Activated CD8-positive, alpha-beta memory T cell treated with anti-CD3 and anti-CD28 coated beads for 1 hour (primary cell): ENCODE data around the gene GRIP1.

Experiments used
- DNase-seq, 2 donors: peaks; one replicate each; pipeline ENCODE4 v3.0.0-alpha.2; 2020; ENCODE audit warnings: low read depth in 1 of 2; ENCODE audit errors: extremely low read depth in 1 of 2

GRIP1 gene

DNA sequence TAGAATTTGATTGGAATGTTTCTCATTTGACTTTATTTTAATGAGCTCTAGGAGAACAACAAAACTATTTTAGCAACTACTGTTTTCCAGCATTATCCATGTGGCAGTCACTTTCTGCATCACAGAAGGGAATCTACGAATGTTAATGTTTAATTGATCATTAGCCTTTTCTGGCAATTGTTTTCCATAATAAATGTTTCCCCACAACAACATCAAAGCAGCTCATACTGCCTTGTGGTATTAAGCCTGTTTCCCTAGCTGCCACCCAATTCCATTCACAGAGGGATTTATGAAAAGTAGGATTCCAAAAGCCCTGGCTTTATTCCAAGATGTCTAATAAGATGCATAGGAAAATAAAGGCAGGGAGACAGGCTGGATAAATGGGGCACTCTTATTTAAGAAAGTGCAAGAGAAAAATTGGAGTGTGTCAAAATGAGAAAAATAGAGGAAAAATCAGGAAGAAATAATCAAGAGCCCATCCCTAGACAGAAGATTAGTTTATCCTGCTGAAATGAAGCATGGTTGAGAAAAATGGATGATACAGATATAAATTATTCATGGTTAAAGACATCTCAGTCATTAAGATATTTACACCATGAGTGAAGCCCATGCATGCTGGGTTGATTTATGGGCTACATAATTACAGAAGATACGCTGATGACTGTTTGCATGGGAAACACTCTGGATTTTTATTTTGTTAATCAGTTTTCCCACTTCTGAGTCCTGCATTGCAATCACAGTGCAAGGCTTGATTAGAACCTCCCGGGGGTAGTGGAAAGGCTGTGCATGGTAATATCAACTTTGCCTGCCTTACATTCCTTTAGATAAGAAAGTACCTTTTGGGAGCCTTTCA, 196.3 kb downstream of the GRIP1 start:
- no peak for DNase-seq

DNA sequence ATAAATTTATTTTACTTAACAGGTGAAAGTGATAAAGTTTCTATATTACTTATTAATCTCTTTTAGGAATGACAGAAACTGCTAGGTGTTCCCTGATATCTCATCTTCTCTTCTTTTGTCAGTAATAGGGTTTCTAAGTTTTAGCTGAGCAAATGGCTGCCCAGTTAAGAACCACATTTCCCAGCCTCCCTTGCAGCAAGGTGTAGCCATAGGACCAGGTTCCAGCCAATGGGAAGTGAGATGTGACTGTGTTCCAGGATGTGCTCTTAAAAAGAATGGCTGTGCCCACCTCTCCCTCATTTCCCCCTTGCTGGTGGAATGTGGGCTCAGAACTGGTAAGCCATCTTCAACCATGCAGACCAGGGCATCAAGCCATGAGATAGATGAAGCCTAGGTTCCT, 210.9 kb downstream of the GRIP1 start:
- DNase-seq: no peak

DNA sequence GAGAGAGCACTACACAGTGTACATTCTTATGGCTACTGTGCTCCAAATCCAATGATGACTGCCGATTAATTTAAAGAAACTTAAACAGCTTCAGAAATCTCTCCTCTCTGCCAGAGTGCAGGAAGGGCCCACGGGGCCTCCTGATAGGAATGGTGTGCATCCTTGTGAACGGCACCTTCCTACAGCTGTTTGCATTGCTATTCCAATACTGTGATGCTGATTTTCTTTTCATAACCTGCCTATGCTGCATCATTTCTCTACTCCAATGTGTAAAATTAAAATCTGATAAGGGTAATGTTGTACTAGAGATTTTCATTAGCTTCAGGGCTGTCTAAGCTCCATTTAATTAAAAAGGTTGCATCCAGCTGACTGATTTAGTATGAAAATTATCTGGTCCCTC, 217.5 kb downstream of the GRIP1 start:
- no peak for DNase-seq

DNA sequence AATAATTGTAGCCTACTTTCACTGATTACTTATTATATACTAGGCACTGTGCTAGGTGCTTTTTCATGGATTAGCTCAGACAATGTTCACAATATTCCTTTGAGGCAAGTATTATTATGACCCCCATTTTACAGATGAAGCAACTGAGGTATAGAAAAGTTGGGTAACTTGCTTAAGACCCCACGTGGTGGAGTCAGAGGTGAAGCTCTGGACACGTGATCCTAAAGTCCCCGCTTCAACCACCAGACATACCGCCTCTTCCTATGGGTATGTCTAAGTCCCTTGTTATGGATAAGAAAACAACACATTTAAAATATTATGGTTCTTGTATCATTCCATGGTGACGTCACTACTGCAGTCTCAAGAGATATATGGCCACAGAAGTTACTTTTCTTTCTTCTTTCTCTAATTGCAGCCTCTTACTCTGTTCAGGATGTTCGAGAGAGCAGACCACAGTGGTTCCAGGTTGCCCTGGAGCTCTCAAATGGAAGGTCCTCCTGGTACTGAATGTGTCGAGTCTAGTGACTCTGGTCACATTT, 218.9 kb downstream of the GRIP1 start:
- no peak for DNase-seq

DNA sequence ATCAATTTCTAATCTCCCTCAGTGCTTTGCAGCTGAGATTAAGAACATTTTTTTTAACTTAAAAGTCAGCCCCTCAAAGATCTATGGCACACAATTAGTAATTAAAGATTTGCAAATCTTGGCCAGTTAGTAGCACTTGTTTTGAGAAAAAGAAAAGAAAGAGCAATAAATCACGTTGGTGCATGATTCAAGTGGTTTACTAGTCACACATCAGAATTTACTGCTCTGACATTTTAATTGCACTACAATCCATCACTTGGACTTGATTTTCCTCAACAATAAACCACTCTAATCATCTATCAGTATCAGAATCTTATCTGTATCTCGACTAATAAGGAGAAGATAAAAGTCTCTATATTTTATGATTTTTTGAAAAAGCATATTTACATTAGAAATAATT, 222.3 kb downstream of the GRIP1 start:
- DNase-seq: no peak

DNA sequence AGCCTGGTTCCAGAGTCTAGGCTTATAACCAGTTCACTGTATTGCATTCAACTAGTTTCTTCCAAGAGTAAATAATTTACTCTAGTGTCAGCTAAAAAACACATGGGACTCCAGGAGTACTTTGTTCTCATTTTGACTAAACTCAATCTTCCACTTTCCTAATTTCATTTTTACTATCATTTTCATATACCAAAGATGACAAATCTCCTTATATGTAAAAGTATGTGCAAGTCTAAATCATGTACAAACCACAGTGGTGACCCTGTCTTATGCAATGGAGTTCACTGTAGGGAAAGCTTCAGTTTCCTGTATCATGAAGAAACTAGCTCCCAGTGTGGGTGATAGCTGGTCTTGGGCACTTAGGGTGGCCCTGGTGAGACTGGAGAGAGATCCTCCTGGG, 225.0 kb downstream of the GRIP1 start:
- DNase-seq: no peak

DNA sequence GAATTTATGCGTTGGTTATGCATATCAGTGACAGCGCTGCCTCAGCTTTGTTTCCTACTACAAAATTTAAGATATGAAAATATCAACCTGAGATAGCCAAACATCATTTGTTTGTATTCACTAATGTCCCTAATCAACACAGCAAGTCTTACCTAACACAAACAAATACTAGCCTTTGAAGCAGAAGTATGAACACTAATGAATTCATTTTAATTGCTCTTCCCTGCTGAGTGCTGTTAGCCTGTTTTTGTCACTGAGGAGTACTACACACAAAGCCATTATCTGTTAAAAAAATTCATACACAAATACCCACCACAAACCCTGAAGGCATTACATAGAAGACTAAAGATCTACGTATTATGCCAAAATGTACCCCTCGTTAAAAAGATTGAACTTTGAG, 225.8 kb downstream of the GRIP1 start:
- no peak for DNase-seq

DNA sequence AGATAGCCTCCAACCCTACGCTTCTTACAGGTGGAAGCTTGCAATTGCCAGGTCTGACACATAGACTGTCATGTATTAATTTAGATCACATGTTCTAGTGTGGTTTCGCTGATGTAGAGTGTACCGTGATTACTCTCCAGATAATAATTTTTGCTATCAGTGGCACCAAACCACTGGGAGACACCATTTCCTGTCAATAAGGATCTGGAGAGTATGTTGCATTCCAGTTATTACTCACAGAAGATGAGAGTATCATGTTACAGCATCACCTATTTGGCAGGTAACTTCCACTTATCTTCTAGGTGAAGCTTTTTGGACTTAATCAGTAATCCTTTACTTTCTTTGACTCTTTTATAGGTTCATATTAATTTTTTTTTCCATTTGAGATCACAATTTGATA, 229.3 kb downstream of the GRIP1 start:
- DNase-seq: no peak

DNA sequence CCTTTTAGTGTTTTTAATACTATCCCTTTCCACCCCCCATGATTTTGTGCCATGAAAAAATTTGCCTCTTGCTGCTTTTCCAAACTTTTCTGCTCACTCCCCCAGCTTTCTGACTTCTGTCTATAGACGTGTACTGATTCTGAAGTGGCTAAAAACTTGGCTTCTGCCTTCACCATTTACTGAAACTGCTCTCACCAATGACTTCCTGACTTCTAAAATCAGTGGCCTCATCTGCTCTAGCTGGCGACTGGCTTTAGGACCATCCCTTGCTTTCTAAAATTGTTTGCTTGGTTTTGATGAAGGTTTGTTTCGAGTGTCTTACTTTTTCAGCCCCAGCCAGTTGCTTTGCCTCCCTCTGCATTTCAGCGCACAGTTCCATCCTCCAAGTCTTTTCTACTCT, 231.2 kb downstream of the GRIP1 start:
- DNase-seq: no peak

DNA sequence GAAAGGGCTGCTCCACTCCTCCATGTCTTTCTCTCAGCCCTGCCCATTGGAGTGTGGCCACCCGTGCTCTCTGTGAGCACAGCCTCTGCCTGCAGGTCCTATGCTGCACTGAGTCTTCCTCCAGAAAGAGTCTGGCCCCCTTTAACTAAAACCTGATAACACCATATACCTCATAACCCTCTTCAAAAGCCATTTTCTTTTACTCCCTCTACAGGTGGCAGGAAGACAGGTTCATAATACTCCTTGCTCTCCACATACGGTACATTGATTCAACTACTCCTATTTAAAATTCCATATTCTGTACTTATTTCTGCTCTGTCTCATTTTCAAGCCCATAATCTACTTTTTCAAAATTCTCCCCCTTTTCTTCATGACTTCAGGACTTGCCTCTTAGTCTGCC, 232.6 kb downstream of the GRIP1 start:
- no peak for DNase-seq

DNA sequence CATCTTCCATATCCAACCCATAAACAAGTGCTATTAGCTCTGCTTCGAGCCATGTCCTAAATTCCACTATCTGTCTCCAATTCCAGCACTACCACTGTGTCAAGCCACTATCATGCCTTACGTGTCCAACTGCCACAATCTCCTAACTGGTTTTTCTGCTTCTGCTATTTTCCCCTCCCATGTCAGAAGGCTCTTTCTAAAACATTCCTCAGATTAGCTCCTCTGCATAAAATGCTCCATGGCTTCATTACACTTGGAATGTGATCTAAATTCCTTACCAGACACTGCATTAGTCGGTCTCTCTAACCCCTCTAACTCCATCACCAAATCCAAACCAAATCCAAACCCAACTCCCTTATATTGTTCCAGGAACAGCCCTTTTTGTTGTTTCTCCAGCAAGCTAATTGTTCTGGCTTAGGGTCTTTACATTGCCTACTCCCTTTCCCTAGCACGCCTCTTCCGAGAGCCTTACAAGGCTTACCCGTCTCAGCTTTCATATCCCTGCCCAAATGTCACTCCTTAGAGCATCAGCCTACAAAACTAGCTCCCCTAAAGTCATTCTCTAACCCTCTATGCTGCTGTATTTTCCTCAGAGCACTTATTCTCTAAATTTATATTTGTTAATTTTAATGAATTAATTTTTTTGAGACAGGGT, 236.8 kb downstream of the GRIP1 start:
- no peak for DNase-seq

DNA sequence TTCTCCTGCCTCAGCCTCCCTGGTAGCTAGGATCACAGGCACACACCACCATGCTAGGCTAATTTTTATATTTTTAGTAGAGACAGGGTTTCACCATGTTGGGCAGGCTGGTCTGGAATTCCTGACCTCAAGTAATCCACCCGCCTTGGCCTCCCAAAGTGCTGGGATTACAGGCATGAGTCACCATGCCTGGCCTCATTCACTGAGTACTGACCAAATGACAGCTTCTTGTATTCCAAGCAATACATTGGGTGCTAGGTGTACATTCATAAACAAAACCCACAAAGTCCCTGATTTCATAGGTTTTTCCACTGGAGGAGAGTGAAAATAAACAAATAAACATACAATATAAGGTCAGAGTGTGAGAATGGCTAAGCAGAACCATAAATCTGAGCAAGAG, 240.3 kb downstream of the GRIP1 start:
- DNase-seq: no peak

DNA sequence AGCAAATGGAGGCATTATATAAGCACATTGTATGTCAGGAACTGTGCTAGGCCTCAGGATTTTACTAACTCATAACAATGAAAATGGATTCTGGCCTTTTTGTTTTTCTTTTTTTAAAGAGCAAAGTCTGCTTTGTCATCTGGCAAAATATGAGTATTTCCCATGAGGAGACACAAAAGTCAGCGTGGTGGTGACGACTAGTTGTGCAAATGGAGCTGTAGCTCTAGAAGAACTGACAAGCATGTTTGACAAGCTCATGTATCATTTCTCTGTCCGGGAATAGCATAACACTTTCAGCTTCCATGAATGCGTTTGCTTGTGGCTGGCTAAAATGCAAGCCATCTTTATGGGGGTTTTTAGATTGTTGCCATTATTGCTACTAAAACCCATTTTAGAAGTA, 248.8 kb downstream of the GRIP1 start:
- DNase-seq: no peak

DNA sequence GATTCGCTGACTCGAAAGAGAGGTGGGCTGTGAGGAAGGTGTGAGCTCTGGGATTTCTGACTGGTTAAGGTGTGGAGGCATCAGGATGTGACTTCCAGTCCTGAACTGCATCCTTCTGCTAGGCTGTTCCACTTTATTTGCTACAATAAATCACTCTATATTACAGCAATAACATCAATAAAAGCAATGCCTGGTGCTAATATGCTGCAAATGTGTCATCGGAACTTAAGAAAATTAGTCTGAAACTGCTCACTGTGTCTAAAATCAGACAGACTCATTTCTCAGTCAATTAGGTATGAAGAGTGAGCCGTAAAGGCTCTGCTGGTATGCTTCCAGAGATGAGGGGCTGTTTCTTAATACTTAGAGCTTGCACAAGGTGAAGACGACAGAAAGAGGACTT, 250.0 kb downstream of the GRIP1 start:
- no peak for DNase-seq

DNA sequence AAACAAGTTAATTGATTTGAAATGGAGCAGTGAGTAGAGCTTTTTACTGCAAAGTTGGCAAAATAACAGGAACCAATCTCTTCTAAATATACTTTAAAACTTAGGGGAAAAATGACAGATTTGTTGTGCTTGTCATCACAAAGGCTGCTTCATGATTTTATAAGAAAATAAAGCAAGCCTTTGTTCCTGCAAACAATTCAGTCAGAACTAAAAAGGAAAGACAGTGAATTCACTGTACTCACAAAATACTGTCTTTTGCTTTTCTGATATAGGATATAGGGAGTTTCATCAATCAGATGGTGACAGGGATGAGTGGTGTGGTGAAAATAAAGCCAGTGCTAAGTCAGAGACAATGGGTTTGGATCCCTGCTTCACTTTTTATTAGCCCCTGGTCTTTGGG, 250.6 kb downstream of the GRIP1 start:
- DNase-seq: no peak

DNA sequence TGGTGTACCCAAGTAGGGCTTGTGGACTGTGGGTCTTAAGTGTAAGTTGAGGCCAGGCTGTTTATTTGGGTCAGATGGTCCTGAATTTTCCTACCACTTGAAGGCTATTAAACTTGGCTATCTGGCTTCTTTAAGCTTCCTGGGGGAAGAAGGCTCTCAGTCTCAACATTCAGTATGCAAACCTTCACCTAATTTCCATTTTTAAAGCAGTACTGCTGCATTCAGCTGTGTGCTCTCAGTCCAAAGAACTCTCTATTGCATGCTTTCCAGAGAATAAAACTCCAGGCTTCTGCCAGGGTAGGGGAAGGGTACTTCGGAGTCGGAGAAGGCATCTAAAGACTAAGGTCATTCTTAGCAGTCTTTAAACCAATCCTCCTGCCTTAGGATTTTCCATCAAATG, 252.2 kb downstream of the GRIP1 start:
- no peak for DNase-seq

DNA sequence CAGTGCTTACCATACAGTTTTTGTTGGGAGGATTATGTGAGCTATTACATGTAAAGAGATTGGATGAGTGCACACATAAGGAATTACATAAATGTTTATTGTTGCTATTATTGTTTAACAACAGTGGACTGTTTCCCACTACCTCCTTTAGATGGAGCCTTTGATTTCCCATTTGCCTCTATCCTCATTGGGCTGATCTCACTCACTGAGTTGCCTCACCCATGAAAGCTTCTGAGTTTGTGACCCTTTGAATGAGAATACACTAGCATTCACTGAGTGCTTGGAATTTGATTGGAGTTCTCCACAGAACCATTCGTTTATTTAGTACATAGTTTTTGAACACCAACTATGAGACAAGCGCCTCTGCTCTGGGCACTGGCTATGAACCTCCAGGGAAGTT, 255.6 kb downstream of the GRIP1 start:
- no peak for DNase-seq

DNA sequence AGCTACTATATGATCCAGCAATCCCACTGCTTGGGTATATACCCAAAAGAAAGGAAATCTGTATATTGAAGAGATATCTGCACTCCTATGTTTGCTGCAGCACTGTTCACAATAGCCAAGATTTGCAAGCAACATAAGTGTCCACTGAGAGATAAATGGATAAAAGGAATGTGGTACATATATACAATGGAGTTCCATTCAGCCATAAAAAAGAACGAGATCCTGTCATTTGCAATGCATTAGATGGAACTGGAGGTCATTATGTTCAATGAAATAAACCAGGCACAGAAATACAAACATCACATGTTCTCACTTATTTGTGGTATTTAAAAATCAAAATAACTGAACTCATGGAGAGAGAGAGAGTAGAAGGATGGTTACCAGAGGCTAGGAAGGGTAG, 260.0 kb downstream of the GRIP1 start:
- no peak for DNase-seq

DNA sequence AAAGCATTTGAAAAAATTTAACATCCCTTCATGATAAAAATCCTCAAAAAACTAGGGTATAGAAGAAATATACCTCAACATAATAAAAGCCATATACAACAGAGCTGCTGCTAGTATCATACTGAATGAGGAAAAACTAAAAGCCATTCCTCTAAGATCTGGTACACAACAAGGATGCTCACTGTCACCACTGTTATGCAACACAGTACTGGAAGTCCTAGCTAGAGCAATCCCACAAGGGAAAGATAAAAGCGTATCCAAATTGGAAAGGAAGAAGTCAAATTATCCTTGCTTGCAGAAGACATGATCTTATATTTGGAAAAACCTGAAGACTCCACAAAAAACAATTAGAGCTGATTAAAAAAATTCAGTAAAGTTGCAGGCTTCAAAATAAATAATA, 261.7 kb downstream of the GRIP1 start:
- DNase-seq: no peak

DNA sequence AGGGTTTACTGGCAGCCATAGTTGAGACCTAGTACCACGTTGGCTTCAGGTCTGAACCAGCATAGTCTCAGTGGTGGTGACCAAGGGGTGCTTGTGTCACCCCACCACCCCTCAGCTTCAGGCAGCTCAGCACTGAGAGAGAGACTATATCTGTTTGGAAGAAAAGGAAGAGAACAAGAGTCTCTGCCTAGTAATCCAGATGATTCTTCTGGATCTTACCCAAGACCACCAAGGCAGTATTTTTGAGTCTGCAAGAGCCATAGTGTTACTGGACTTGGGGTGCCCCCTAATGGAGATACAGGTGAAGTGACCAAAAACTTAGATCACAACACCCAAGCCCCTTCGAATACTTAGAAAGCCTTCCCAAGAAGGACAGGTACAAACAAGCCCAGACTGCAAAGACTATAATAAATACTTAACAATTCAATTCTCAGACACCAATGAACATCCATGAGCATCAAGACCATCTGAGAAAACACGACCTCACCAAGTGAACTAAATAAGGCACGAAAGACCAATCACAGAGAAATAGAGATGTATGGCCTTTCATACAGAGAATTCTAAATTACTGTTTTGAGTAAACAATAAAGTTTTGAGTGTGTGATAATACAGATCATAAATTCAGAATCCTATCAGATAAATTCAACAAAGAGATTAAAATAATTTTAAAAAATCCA, 269.5 kb downstream of the GRIP1 start:
- DNase-seq: peak in 1 of 2 donors; percentile 3

DNA sequence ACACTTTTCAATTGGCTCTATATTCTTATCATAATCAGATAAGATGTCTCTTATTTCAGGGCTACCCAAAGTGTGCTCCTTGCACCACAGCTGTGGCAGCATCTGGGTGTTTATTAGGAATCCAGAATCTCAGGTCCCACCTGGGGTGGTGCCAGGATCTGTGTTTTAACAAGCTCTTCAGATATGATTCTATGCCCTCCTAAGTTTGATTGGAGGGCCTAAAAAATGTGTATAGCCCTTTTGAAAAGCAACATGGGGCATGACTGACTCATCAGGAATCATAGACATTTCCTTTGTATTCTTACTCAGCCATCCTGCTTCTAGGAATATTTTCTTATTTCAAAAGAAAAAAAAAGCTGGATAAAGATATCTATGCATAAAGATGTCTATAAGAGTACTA, 273.5 kb downstream of the GRIP1 start:
- DNase-seq: no peak

DNA sequence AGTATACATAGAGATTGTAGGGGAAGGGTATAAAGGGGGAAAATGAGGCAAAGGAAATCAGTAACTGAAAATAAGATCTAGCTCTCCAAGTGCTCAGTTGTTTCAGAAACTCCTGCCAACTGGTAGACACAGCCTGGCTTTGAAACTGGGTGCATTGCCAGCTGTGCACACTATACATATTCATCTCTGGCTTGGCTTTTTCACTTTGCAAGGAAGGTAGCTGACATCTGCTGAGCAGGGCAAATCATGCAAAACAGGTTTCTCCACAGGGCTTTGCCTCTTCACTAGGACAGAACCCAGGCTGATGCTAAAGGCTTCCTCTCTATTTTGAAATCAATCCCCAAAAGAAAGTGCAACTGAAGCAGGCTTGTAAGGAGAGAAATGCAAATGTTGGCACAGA, 275.1 kb downstream of the GRIP1 start:
- DNase-seq: no peak
